ENCODE measurements around the gene SRRM2. TPM values are rescaled to one million over a fixed set of nuclear protein-coding genes. Genes with fewer than 3 reads are reported as not detected.

SRRM2 gene
- total RNA-seq, 1 experiment from 2014 or later, result 49.1 TPM

DNA sequence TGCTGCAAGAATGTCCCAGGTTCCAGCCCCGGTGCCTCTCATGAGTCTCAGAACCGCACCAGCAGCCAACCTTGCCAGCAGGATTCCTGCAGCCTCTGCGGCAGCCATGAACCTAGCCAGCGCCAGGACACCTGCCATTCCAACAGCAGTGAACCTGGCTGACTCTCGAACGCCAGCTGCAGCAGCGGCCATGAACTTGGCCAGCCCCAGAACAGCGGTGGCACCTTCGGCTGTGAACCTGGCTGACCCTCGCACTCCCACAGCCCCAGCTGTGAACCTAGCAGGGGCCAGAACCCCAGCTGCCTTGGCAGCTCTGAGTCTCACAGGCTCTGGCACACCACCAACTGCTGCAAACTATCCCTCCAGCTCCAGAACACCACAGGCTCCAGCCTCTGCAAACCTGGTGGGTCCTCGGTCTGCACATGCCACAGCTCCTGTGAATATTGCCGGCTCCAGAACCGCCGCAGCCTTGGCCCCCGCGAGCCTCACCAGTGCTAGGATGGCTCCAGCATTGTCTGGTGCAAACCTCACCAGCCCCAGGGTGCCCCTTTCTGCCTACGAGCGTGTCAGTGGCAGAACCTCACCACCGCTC is 14.8 kb downstream of the SRRM2 start:
- Histone ChIP-seq H3K27me3 (replicated peaks) (no peaks in the 10 kb centered on the region), H3K4me3 (no peak overlapping the region), H3K36me3 (peaks cover 98% of the 10 kb centered on the region), H3K9me3 (replicated peaks) (no peaks in the 10 kb centered on the region), H3K27ac (no peak overlapping the region), H3K4me1 (replicated peaks) (no peaks in the 10 kb centered on the region)
- DNase-seq (ENCODE audit: low read depth in 1 of 2, low spot score in 2 of 2), result no peak

DNA sequence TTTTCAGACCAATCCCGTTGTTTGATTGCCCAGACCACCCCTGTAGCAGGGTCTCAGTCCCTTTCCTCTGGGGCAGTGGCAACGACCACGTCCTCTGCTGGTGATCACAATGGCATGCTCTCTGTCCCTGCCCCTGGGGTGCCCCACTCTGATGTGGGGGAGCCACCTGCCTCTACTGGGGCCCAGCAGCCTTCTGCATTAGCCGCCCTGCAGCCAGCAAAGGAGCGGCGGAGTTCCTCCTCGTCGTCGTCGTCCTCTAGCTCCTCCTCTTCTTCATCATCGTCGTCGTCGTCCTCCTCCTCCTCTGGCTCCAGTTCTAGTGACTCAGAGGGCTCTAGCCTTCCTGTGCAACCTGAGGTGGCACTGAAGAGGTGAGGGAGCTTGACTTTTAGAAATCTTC is 15.5 kb downstream of the SRRM2 start:
- Histone ChIP-seq H3K27me3 (replicated peaks) (no peaks in the 10 kb centered on the region), H3K4me1 (replicated peaks) (peaks cover 1% of the 10 kb centered on the region; the same call in 1 of the 2 replicates), H3K4me3 (no peak overlapping the region), H3K27ac (no peak overlapping the region), H3K36me3 (peaks cover 97% of the 10 kb centered on the region), H3K9me3 (replicated peaks) (no peaks in the 10 kb centered on the region)
- DNase-seq (ENCODE audit: low read depth in 1 of 2, low spot score in 2 of 2), result no peak

DNA sequence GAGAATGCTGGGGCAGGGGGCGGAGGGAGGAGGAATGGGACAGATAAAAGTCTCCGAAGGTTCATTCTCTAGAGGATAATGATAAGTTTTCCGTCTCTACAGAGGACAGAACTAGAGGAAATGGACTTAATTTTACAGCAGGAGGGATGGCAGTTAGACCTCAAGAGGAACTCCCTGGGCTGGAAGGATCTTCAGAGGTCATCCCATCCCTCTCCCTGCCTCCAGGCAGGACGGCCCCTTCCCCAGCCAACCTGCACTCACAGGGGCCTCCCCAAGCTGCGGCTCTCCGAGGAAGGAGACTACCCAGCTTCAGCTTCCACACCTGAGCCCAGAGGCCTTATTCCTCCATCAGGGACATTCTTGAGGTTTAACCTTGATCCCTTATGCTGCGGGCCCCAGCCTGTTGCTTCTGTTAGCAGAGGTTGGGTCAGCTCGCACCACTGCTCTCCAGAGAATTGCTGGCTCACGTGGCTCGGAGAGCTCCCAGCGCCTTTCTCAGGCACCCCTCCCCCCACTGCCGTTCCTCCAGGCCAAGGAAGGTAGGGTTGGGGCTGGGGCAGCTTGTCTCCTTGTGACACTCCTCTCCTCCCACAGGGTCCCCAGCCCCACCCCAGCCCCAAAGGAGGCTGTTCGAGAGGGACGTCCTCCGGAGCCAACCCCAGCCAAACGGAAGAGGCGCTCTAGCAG is 16.1 kb downstream of the SRRM2 start:
- no peak overlapping the region for H3K27ac ChIP-seq
- no peak for DNase-seq (ENCODE audit: low read depth in 1 of 2, low spot score in 2 of 2)
- no peaks in the 10 kb centered on the region for H3K27me3 ChIP-seq (replicated peaks)
- peaks cover 8% of the 10 kb centered on the region for H3K4me1 ChIP-seq (replicated peaks)
- H3K9me3 ChIP-seq (replicated peaks), result no peaks in the 10 kb centered on the region
- H3K4me3 ChIP-seq, result no peak overlapping the region
- peaks cover 97% of the 10 kb centered on the region for H3K36me3 ChIP-seq

DNA sequence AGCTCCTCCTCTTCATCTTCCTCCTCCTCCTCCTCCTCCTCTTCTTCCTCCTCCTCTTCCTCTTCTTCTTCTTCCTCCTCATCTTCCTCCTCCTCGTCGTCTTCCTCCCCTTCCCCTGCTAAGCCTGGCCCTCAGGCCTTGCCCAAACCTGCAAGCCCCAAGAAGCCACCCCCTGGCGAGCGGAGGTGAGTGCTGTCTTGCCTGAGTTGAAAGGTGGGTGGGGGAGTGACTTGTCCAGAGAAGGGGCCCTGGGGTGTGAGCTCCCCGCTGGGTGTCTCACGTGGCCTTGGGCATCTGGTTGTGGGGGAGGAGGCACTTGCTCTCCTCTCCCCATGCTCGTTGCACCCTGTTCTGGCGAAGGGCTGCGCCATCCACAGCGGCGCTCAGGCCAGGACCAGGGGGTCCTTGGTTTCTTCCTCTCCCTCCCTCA is 16.7 kb downstream of the SRRM2 start:
- no peaks in the 10 kb centered on the region for H3K27me3 ChIP-seq (replicated peaks)
- no peak overlapping the region for H3K27ac ChIP-seq
- H3K4me1 ChIP-seq (replicated peaks), result peaks cover 9% of the 10 kb centered on the region
- H3K9me3 ChIP-seq (replicated peaks), result no peaks in the 10 kb centered on the region
- H3K4me3 ChIP-seq, result no peak overlapping the region
- H3K36me3 ChIP-seq, result peaks cover 97% of the 10 kb centered on the region
- DNase-seq (ENCODE audit: low read depth in 1 of 2, low spot score in 2 of 2), result no peak

DNA sequence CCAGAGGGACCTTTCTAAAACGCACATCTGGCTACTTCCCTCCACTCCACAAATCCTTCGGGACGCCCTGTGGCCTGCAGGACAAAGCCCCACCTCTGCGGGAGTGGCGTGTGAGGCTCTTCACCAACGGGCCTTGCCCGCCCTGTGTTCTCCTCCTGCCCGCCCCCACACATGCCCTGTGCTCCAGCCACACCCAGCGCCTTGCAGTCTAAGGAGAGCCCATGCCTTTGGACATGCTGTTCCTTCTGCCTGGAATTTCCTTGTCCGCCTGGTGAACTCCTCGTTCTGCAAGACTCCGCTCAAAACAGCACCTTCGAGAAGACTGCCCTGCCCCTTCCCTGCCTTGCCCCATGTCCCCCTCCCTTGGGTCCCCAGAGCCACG is 17.2 kb downstream of the SRRM2 start:
- no peak for DNase-seq (ENCODE audit: low read depth in 1 of 2, low spot score in 2 of 2)
- no peaks in the 10 kb centered on the region for H3K27me3 ChIP-seq (replicated peaks)
- peaks cover 97% of the 10 kb centered on the region for H3K36me3 ChIP-seq
- H3K9me3 ChIP-seq (replicated peaks), result no peaks in the 10 kb centered on the region
- peaks cover 9% of the 10 kb centered on the region for H3K4me1 ChIP-seq (replicated peaks)
- no peak overlapping the region for H3K4me3 ChIP-seq
- H3K27ac ChIP-seq, result no peak overlapping the region

DNA sequence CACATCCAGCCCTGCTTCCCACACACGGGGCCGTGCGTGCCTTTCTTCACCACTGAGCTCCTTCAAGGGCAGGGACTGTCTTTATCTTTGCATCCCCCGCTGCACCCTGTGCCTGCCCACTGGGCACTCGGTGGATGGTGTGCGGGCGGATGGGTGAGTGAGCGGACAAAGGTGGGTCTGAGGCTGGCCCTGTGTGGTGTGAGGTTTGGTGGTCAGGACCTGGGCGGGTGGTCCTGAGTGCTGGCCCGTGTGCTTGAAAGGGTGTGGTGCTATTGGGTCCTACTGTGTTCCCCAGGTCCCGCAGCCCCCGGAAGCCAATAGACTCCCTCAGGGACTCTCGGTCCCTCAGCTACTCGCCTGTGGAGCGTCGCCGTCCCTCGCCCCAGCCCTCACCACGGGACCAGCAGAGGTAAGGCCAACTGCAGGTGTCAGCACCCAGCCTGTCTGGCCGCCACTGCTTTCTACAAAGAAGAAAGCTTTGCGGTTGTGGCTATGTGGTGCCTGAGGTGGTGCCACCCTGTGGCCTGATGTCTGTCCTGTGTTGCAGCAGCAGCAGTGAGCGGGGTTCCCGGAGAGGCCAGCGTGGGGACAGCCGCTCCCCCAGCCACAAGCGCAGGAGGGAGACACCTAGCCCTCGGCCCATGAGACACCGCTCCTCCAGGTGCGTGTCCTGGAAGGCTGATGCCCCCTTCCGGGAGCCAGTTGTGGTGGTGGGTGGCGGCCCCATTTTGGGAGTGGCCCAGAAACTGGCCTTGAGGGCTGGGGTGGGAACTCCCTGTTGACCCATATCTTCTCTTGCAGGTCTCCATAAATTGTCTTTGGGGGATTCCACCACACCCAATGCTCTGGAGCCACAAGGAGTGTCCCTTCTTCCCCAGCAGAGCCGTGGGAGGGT is 17.9 kb downstream of the SRRM2 start:
- Histone ChIP-seq H3K4me1 (replicated peaks) (peaks cover 9% of the 10 kb centered on the region), H3K9me3 (replicated peaks) (no peaks in the 10 kb centered on the region), H3K4me3 (no peak overlapping the region), H3K36me3 (peaks cover 97% of the 10 kb centered on the region), H3K27me3 (replicated peaks) (no peaks in the 10 kb centered on the region), H3K27ac (no peak overlapping the region)
- no peak for DNase-seq (ENCODE audit: low read depth in 1 of 2, low spot score in 2 of 2)

DNA sequence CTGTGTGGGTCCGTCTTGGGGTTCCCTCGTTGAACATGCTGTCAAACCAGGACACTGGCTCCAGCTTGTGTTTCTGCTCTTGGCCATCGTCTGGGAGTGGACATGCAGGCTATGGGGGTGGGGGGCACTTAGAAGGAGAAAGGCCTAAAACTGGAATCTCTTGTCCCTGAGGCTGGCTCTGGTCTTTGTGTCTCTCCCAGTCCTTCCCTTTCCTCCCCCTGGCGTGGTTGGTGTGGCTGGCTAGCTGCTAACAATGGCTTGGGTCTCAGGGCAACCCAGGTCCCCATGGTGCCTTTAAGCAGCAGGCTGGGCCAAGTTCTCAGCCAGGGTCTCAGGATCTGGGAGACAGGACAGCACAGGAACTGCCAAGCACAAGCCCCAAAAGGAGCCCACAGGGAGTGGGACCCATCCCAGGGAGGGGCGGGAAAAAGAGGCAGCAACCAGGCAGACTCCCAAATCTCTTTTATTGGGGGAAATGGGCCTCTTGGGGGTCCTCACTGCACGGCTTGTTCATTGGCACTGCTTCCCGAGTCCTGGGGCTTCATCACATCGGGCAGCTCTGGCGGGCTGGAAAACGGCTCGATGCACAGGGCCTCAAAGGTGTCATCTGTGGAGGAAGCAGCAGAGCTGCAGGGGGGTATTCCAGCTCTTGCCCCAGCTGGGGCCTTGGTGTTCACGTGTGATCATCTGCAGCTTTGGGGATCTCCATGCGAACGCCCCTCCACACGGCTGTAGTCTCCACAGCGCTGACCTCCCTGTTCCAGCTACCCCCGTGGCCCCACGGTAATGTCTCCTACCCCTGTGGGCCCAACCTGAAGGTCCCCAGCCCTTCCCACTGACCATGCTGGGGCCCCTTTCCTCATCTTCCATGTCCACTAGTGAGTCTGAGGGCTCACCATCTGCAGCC is 19.3 kb downstream of the SRRM2 start:
- H3K27me3 ChIP-seq (replicated peaks), result no peaks in the 10 kb centered on the region
- H3K9me3 ChIP-seq (replicated peaks), result 0 out of 2 replicates have a peak, but pooled peaks cover 1% of the 10 kb centered on the region
- peaks cover 20% of the 10 kb centered on the region for H3K4me1 ChIP-seq (replicated peaks)
- no peak overlapping the region for H3K27ac ChIP-seq
- DNase-seq (ENCODE audit: low read depth in 1 of 2, low spot score in 2 of 2), result no peak
- no peak overlapping the region for H3K4me3 ChIP-seq
- peaks cover 96% of the 10 kb centered on the region for H3K36me3 ChIP-seq

DNA sequence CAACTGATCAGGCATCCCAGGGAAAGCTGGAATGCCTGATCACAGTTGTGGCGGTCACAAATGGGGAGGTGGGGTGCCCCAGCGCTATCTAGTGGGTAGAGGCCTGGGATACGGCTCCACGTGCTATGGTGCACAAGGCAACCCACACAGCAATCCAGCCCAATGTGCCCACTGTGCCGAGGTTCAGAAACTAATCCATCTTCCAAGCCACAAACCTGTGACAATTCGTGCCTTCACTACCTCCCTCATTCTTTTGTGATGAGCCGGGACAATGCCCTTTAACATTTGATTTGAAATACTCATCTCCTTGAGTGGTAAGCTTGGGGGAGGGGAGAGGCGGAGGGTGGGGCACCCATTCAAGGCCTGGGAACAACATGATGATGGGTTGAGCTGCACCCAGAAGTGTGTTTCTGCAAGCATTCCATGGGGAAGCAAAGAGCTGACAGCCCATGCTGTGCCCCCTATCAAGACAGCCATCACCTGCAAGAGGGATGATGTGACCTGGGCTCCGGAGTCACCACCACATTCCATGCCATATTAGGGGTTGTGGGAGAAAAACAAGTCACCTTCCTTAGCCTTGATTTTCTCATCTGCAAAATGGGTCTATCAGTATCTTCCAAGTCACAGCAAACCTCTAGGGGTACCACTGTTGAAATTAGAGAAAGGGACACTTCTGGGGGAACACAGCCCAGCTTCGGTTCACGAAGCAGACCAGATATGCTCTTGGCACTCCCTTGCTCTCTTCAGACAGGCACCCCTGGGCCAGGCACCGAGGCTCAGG is 20.9 kb downstream of the SRRM2 start:
- no peak overlapping the region; the same call in 1 of the 2 replicates for H3K27ac ChIP-seq
- peaks cover 89% of the 10 kb centered on the region for H3K36me3 ChIP-seq

DNA sequence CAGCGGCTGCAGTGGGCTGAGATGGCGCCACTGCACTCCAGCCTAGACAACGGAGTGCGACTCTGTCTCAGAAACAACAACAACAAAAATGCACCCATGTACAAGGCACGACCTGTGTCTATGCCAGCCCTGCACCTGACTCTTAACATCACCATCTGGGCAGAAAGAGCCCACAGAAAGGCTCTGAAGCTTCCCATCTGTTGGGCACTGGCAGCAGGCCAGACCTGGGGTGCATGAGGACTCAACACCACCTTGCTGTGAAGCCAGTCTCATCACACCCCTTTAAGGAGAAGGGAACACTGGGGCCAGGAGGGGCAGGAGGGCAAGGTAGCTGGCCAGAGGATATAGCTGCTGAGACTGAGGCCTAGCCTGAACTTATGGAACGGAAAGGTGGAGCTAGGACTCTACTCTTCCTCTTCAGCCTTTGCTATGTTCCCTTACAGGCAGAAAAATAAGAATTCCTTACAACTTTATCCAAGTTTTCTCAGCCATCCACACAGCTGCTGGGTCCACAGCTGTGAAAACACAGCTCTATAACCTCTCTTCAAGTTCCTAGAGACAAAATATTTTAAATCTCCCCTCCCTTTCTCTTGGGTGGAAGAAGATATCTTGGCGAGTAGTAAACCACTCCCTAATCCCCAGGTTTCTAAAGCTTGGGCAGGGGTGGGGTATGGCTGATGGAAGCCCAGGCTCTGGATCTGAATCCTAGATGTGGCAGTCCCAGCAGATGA is 21.9 kb downstream of the SRRM2 start:
- peaks cover 79% of the 10 kb centered on the region for H3K36me3 ChIP-seq
- H3K27ac ChIP-seq, result no peak overlapping the region
- no peak for DNase-seq (ENCODE audit: low read depth in 1 of 2, low spot score in 2 of 2)
- no peaks in the 10 kb centered on the region for H3K27me3 ChIP-seq (replicated peaks)
- H3K9me3 ChIP-seq (replicated peaks), result 0 out of 2 replicates have a peak, but pooled peaks cover 2% of the 10 kb centered on the region
- no peak overlapping the region for H3K4me3 ChIP-seq
- peaks cover 25% of the 10 kb centered on the region for H3K4me1 ChIP-seq (replicated peaks)

More for the DNA sequence above, 20.9 kb downstream of the SRRM2 start:
- no peak for DNase-seq (ENCODE audit: low read depth in 1 of 2, low spot score in 2 of 2)
- Histone ChIP-seq H3K4me3 (no peak overlapping the region), H3K9me3 (replicated peaks) (0 out of 2 replicates have a peak, but pooled peaks cover 2% of the 10 kb centered on the region), H3K27me3 (replicated peaks) (no peaks in the 10 kb centered on the region), H3K4me1 (replicated peaks) (peaks cover 22% of the 10 kb centered on the region)

DNA sequence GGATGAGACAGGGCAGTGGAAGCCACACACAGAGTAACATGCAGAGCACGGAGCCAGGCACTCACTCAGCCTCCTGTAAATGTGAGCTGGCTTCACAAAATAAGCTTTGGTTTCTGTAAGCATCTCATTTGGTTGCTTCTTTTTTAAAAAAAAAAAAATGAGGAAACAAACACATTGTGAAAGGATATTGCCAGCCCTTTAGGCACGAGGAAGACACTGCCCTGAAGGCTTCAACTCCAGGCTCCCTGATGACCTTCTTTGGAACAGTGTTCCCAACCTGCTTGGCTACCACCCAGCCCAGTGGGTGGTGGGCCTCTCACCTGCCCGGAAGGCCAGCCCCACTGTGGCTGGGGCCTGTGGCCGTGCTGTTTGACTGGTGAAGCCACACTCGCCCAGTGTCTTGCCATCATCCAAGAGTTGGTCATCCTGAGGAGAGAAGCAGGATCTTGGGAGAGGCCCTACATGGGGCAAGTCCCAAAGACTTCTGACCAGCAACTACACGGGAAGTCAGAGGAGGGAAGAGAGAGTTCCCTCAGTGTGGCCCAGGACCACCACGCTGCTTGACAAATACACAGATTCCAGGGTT is 22.8 kb downstream of the SRRM2 start:
- no peaks in the 10 kb centered on the region for H3K27me3 ChIP-seq (replicated peaks)
- H3K4me1 ChIP-seq (replicated peaks), result peaks cover 25% of the 10 kb centered on the region
- H3K36me3 ChIP-seq, result peaks cover 70% of the 10 kb centered on the region
- H3K27ac ChIP-seq, result no peak overlapping the region
- no peak for DNase-seq (ENCODE audit: low read depth in 1 of 2, low spot score in 2 of 2)
- H3K9me3 ChIP-seq (replicated peaks), result 0 out of 2 replicates have a peak, but pooled peaks cover 2% of the 10 kb centered on the region
- H3K4me3 ChIP-seq, result no peak overlapping the region

DNA sequence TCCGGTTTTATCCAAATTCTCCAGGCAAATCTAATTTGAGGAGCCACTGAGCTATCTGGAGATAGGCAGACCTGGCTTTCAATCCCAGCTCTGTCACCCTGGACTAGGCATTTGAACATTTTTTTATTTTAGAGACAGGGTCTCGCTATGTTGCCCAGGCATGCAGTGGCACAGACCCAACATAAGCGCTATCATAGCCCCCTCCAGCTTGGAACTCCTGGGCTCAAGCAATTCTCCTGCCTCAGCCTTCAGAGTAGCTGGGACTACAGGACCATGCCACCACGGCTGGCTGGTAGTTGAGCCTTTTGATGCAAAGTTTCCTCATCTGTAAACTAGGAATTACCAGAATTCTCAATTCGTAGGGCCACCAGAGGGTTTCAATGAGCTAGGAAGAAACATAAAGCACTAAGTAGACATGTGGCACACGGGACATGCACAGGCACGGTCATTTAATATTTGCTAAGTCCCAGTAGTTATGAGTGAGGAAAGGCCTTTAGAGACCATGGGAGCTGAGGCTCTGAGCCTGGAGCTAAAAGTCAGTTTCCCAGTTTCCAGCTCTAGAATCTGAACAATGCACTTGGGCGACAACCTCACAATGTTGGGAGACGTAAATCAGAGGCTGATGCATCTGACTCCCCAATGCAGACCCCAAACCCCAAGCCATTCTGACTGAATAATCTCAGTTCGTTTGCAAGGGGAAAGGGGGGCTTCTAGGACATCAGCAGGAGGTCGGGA is 23.5 kb downstream of the SRRM2 start:
- Histone ChIP-seq H3K4me1 (replicated peaks) (peaks cover 25% of the 10 kb centered on the region), H3K9me3 (replicated peaks) (0 out of 2 replicates have a peak, but pooled peaks cover 2% of the 10 kb centered on the region), H3K27me3 (replicated peaks) (no peaks in the 10 kb centered on the region), H3K4me3 (peak overlapping the region; percentile 100), H3K27ac (no peak overlapping the region), H3K36me3 (peaks cover 65% of the 10 kb centered on the region)
- DNase-seq (ENCODE audit: low read depth in 1 of 2, low spot score in 2 of 2), result no peak
